HEK293T (cell line): ENCODE results near the gene CDH4.
A peak's percentile ranks its signal among the peaks of the same experiment; 100 is the strongest.

Experiments
- ARNT ChIP-seq: fragments of 450-650 bp; IDR thresholded peaks from 2 replicates; pipeline ENCODE4 v1.6.1; 2017; ENCODE audit warnings: mild to moderate bottlenecking
- BHLHE40 ChIP-seq: fragments of 450-650 bp; IDR thresholded peaks from 2 replicates; pipeline ENCODE4 v1.6.1; 2016; ENCODE audit warnings: mild to moderate bottlenecking, moderate library complexity, borderline replicate concordance
- ELF4 ChIP-seq: fragments of 450-650 bp; IDR thresholded peaks from 2 replicates; pipeline ENCODE4 v1.6.1; 2017; ENCODE audit warnings: antibody characterized with exemption
- FOXA1 ChIP-seq: fragments of 450-650 bp; IDR thresholded peaks from 2 replicates; pipeline ENCODE4 v1.6.1; 2016; ENCODE audit warnings: mild to moderate bottlenecking
- FOXK2 ChIP-seq: fragments of 450-650 bp; IDR thresholded peaks from 2 replicates; pipeline ENCODE4 v1.6.1; 2016; ENCODE audit warnings: mild to moderate bottlenecking
- FOXM1 ChIP-seq: fragments of 450-650 bp; IDR thresholded peaks from 2 replicates; pipeline ENCODE4 v1.6.1; 2017; ENCODE audit warnings: mild to moderate bottlenecking, borderline replicate concordance
- HDGF ChIP-seq: fragments of 450-650 bp; IDR thresholded peaks from 2 replicates; pipeline ENCODE4 v1.6.1; 2017; ENCODE audit warnings: antibody characterized with exemption, borderline replicate concordance
- LEF1 ChIP-seq: fragments of 450-650 bp; IDR thresholded peaks from 2 replicates; pipeline ENCODE4 v1.6.1; 2017; ENCODE audit warnings: mild to moderate bottlenecking, borderline replicate concordance
- NFRKB ChIP-seq: fragments of 450-650 bp; IDR thresholded peaks from 2 replicates; pipeline ENCODE4 v1.6.1; 2016; ENCODE audit warnings: mild to moderate bottlenecking, moderate library complexity
- PKNOX1 ChIP-seq: fragments of 450-650 bp; IDR thresholded peaks from 2 replicates; pipeline ENCODE4 v1.6.1; 2016
- SP1 ChIP-seq: fragments of 450-650 bp; IDR thresholded peaks from 2 replicates; pipeline ENCODE4 v1.6.1; 2017
- SUZ12 ChIP-seq: fragments of 450-650 bp; IDR thresholded peaks from 2 replicates; pipeline ENCODE4 v1.6.1; 2016; ENCODE audit warnings: mild to moderate bottlenecking
- TARDBP ChIP-seq: fragments of 450-650 bp; IDR thresholded peaks from 2 replicates; pipeline ENCODE4 v1.6.1; 2016

DNA sequence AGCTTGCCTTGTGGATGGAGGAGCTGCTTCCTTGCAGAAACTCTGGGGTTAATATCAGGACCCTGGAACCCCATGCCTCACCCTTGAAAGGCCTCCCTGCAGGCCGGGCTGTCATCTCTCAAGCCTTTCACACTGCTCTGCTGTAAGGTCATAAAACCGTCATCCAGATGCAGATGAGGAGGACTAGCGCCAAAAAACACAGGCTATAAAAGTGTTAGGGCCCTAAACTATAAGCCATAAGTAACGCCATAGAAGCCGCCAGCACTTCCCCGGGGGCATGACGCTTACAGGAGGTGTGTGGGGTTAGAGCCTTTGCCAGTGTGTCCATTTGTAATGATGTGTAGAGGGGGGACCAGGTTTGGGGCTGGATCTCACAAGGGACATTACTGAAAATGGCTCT lies 47.6 kb downstream of the CDH4 start:
- TF ChIP-seq HDGF (no peak), SP1 (no peak), BHLHE40 (no peak), NFRKB (no peak), TARDBP (no peak), ARNT (no peak), LEF1 (no peak), FOXM1 (no peak), FOXA1 (no peak), ELF4 (no peak), SUZ12 (no peak), FOXK2 (no peak), PKNOX1 (peak; percentile 22; the same call in 1 of the 2 replicates)
